Stimulated activated CD4-positive, alpha-beta T cell treated with anti-CD3 and anti-CD28 coated beads, Interleukin-1b, Interleukin-23, amount 100 ng/mL, for 48 hours (primary cell): Measurements from ENCODE around the gene CCDC15.

ENCODE experiments used
- DNase-seq: peaks from one replicate; pipeline ENCODE4 v3.0.0-alpha.2; 2020

Gene CCDC15

GRCh38 chr11:124953753-124954589, at the start of gene CCDC15:
CCDC15 (plus strand) TSS chr11:124954202; CDS start chr11:124954733, 531 bp downstream.
- DNase-seq = peak; percentile 95

- DNase-seq = no peak
Observed at GRCh38 chr11:124915541-124916369, 38.2 kb upstream of the CCDC15 start.

GRCh38 chr11:124916370-124916710, 37.7 kb upstream of the CCDC15 start:
- no peak for DNase-seq

- no peak for DNase-seq
Observed at GRCh38 chr11:124917115-124917637, 36.8 kb upstream of the CCDC15 start.

- DNase-seq = no peak
Observed at GRCh38 chr11:124918950-124919349, 35.1 kb upstream of the CCDC15 start, which contains the start of gene HEPN1. HEPN1 (plus strand) TSS chr11:124919250.

DNA sequence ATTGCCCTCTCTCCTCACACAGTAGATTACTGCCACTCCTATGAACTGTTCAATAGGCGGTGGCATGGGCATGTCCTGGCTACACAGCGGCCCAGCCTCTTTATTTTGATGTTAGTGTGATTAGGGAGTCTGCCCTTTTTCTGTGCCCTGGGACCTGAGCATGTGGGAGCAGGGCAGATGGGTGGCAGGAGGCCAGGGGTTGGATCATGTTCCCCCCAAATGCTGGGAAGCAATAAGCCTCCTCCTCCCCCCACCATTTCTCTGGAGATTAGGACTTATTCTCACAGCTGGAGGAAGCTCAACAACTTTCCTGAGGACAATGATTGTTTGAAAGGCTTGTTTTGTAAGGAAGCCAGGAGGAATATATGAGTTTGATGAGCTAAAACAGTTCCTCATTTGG, 34.1 kb upstream of the CCDC15 start:
- DNase-seq = no peak

DNA sequence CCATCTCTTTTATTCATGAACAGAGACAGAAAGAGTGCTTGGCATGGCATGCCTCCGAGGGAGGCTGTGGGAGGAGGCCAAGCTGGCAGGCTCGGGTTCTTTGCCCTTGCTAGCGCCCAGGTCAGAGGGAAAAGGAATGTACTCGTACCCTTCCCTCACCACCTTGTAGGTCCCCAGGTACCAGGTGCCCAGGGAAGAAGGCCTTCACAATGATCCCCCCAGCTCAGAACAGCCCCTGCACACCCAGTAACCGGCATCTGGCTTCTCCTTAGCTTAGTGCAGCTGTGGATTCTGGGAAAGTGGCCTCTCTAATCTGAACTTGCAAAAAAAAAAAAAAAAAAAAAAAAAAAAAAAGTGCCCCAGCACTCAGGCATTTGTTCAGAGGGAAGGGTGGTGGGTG, 33.6 kb upstream of the CCDC15 start:
- DNase-seq = no peak

- DNase-seq = peak; percentile 75
Observed at GRCh38 chr11:124920870-124921609, 33.0 kb upstream of the CCDC15 start.

DNA sequence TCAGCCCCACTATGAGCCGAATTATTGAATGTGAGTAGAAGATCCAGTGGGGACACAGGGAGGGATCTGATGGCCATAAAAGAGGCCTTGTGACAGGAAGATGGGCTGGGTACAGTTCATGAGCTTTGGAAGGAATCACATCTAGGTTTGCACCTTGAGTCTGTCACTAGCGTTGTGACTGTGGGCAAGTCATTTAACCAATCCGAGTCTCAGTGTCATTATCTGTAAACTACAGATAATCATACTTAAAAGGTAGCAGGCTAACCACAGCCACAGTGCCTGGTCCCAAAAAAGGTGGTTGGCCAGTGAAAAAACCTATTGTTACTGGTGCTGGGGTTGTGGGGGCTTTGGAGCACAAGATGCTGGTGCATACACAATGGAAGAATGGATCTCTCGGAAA, 31.2 kb upstream of the CCDC15 start:
- no peak for DNase-seq

GRCh38 chr11:124923296-124923695, 30.7 kb upstream of the CCDC15 start:
- DNase-seq = no peak

DNA sequence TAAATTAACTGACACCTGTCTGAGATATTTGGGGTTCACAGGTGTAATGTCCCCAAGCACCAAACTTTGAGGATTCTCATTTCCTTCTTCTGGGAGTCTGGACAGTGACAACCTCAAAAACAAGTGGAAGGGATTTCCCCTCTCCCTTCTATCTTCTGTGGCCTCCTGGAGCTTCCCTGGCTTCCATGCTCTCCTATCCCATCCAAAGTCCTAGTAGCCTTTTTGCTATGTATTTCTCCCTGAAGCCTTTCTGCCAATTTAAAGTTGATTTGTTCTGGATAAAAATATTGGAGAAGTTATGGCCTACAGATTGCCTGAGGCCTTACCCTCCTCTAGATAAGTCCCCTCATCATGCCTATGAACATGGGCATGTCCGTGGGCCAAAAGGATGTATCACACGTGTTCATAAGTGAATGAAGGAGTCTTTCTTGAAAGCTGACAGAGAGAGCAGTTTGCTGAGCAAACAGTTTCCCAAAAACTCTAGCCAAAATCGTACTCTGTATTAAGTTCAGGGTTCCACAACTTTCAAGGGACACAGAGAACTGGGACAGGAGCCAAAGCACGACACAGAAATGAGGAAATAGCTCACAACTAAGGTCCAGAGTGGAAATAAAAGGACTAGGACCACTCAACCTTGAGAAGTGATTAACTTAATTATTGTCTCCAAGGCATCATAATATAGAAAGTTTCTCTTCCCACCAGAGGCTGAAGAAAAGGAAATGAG, 24.9 kb upstream of the CCDC15 start:
- no peak for DNase-seq

DNA sequence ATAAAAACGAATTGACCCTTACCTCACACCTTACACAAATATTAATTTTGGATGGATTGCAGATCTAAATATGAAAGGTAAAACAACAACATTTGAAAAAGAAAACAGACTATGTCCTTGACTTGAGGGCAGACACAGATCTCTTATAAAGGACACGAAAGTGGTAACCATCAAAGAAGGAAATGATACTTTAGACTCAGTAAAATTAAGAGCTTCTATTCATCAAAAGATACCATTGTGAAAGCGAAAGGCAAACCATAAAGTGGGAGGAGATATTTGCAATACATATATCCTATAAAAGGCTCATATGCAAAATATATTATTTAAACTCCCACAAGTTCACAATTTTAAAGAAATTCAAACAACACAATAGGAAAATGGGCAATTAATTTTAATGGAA, 23.2 kb upstream of the CCDC15 start:
- DNase-seq = no peak

DNA sequence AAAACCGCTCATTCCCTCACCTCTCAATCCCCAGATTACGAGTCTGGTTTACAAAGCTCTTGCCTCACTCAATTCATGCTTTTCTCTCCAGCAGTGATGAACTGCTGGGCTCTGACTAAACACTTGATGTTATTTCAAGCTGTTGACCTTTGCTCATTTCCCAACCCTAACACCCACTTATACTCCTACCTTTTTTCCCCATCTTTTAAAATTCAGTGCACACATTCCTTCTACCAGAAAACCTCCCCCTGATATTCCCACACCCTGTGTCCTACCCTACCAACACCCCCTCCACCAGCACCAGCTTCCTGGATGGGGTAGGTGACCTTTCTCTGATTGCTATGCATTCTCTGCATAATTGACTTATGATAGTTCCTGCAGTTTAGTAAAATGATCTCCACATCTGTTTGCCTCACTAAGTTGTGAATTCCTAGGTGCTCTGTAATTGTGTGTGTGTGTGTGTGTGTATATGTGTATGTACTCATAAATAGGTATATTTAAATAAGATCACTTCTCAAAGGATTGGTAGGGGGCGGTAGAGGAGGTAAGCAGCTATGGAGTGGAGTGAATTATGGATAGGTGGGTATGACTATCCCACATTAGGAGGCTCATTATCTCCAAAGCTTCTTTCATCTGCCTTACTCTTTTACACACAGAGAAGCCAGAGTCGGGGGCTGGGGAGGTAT, 19.0 kb upstream of the CCDC15 start:
- DNase-seq = no peak

- no peak for DNase-seq
Observed at GRCh38 chr11:124935548-124936514, 18.2 kb upstream of the CCDC15 start, which contains the start of gene HEPACAM. HEPACAM (minus strand) TSS chr11:124936047; CDS start chr11:124936006, 41 bp downstream.

DNA sequence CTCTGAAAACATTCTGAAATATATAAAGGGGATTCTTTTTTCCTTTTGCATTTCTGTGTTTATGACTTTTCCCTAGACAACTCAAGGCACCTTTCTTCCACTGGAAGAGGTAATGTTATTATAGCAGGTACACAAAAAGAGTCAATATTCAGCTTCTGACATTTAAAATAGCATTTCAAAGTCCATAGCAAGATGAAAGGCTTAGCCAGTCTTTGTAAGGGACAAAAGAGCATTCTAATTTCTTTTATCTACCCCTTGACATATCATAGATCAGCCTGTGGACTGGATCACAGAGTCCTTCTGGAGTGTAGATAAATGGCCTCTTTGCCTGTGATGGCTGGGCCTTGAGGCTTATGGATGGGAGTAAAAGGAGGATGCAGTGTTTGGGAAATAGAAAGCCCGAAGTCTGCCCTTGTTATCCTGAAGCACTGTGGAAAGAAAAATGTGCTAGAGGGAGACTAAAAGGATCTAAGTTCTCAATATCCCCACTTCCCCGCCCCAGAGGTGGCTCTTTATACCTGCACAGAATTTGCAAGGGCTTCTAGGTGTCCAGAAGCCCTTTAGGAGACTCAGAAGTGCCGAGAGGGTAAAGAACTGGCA, 16.6 kb upstream of the CCDC15 start:
- DNase-seq = no peak

- DNase-seq = no peak
Observed at GRCh38 chr11:124938206-124938765, 15.7 kb upstream of the CCDC15 start.

GRCh38 chr11:124938970-124939369, 15.0 kb upstream of the CCDC15 start:
- no peak for DNase-seq

DNA sequence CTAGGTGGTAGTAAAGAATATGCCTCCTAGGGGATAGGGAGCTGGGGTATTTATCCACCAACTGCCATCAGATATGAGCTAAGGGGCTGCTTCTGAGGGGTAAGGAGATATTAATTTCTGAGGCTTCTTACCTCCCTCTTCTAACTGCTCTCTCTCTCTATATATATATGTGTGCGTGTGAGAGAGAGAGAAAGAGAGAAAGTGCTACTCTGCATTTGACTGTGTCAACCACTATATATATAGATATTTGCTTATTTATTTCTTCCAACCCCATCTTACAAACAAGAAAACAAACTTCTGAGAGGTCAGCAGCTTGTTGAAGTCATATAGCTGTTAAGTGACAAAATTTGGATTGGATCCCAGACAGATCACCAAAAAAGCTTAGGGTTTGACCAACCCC, 12.3 kb upstream of the CCDC15 start:
- no peak for DNase-seq

- no peak for DNase-seq
Observed at GRCh38 chr11:124942466-124943253, 11.3 kb upstream of the CCDC15 start.
